IMR-90 (cell line): Measurements from ENCODE around the gene PPP1CB. TPM values are rescaled to one million over a fixed set of nuclear protein-coding genes. Genes with fewer than 3 reads are reported as not detected.

Source experiments
- ATAC-seq: fragments of 200-7000 bp; cut with Tn5 transposase; 2 replicates; pipeline ENCODE4 v1.9.1; 2020; ENCODE audit warnings: low read depth, mild to moderate bottlenecking, moderate library complexity
- BruUV-seq: library from RNA; stranded (reverse); fragments of 400-500 nt; replicated peaks from 2 replicates; lab custom pipeline; 2021; lab: Mats Ljungman, UMichigan
- CTCF ChIA-PET: fragments of 300-600 bp; formaldehyde crosslinking; extraction: SDS; loops from one replicate; lab custom pipeline; 2021; ENCODE audit warnings: antibody characterized with exemption; lab: Yijun Ruan, JAX
- POLR2A ChIA-PET: fragments of 300-600 bp; sonication (Branson Sonifier 250); formaldehyde crosslinking; loops from one replicate; lab custom pipeline; 2022; ENCODE audit warnings: antibody characterized with exemption; ENCODE audit not compliant: unreplicated experiment; lab: Charles Lee
- DNase-seq: peaks from one replicate; pipeline ENCODE4 v3.0.0; 2013
- H2AFZ ChIP-seq: replicated peaks from 2 replicates; pipeline ENCODE3; 2013; ENCODE audit warnings: low read length, mild to moderate bottlenecking; ENCODE audit not compliant: poor library complexity
- H2AK5ac ChIP-seq: 2 replicates; pipeline ENCODE4 v1.6.1; 2013; ENCODE audit warnings: low read depth, low read length, inconsistent platforms
- H2AK9ac ChIP-seq: replicated peaks from 2 replicates; pipeline ENCODE3; 2013; ENCODE audit warnings: mild to moderate bottlenecking, low read depth, low read length, moderate library complexity; ENCODE audit not compliant: poor library complexity
- H2BK120ac ChIP-seq: 2 replicates; pipeline ENCODE4 v1.6.1; 2013; ENCODE audit warnings: low read depth, low read length, inconsistent platforms
- H2BK15ac ChIP-seq: 3 replicates; pipeline ENCODE4 v1.6.1; 2013; ENCODE audit warnings: low read depth, low read length, inconsistent platforms
- H2BK20ac ChIP-seq: 2 replicates; pipeline ENCODE4 v1.6.1; 2013; ENCODE audit warnings: low read depth, mild to moderate bottlenecking, inconsistent platforms, low read length, moderate library complexity
- H2BK5ac ChIP-seq: 2 replicates; pipeline ENCODE4 v1.6.1; 2013; ENCODE audit warnings: mild to moderate bottlenecking, low read depth, low read length, inconsistent platforms; ENCODE audit not compliant: poor library complexity, severe bottlenecking
- H3K14ac ChIP-seq: replicated peaks from 2 replicates; pipeline ENCODE4 v1.6.1; 2013; ENCODE audit warnings: low read depth, low read length, inconsistent platforms
- H3K18ac ChIP-seq: 2 replicates; pipeline ENCODE4 v1.6.1; 2013; ENCODE audit warnings: low read depth, low read length, control low read depth
- H3K23ac ChIP-seq: 2 replicates; pipeline ENCODE4 v1.6.1; 2013; ENCODE audit warnings: low read depth, low read length, inconsistent platforms
- H3K27ac ChIP-seq: 2 replicates; pipeline ENCODE4 v1.5.1; 2013; ENCODE audit warnings: mild to moderate bottlenecking, control low read depth, low read length; ENCODE audit not compliant: insufficient read depth
- H3K27me3 ChIP-seq: 2 replicates; pipeline ENCODE4 v1.6.1; 2013; ENCODE audit warnings: low read length; ENCODE audit not compliant: control insufficient read depth, insufficient read depth
- H3K36me3 ChIP-seq: 2 replicates; pipeline ENCODE4 v1.6.1; 2013; ENCODE audit warnings: low read length, mixed read lengths; ENCODE audit not compliant: control insufficient read depth, insufficient read depth
- H3K4ac ChIP-seq: 2 replicates; pipeline ENCODE4 v1.6.1; 2013; ENCODE audit warnings: low read depth, low read length, inconsistent platforms
- H3K4me1 ChIP-seq: 2 replicates; pipeline ENCODE4 v1.6.1; 2013; ENCODE audit warnings: low read length, mixed read lengths; ENCODE audit not compliant: control insufficient read depth, insufficient read depth
- H3K4me2 ChIP-seq: 2 replicates; pipeline ENCODE4 v1.6.1; 2013; ENCODE audit warnings: low read depth, mild to moderate bottlenecking, control low read depth, low read length, moderate library complexity
- H3K4me3 ChIP-seq: 2 replicates; pipeline ENCODE4 v1.5.1; 2013; ENCODE audit warnings: low read depth, mild to moderate bottlenecking, control low read depth, low read length, moderate library complexity; ENCODE audit not compliant: insufficient read depth
- H3K56ac ChIP-seq: 2 replicates; pipeline ENCODE4 v1.6.1; 2013; ENCODE audit warnings: low read length, inconsistent platforms; ENCODE audit not compliant: insufficient read depth; ENCODE audit errors: extremely low read depth
- H3K79me1 ChIP-seq, 2 experiments: 2 replicates each; pipeline ENCODE4 v1.6.1; 2013; ENCODE audit warnings: low read length in 2 of 2, inconsistent platforms in 1 of 2, low read depth in 1 of 2
- H3K9ac ChIP-seq: 2 replicates; pipeline ENCODE4 v1.6.1; 2013; ENCODE audit warnings: low read depth, low read length, control low read depth
- H3K9me1 ChIP-seq: 2 replicates; pipeline ENCODE4 v1.6.1; 2013; ENCODE audit warnings: low read length, inconsistent platforms; ENCODE audit not compliant: insufficient read depth
- H3K9me3 ChIP-seq: 2 replicates; pipeline ENCODE4 v1.6.1; 2013; ENCODE audit warnings: low read length; ENCODE audit not compliant: control insufficient read depth, insufficient read depth
- H4K20me1 ChIP-seq: 2 replicates; pipeline ENCODE4 v1.6.1; 2013; ENCODE audit warnings: low read length, inconsistent platforms; ENCODE audit not compliant: insufficient read depth
- H4K5ac ChIP-seq: 2 replicates; pipeline ENCODE4 v1.6.1; 2013; ENCODE audit warnings: mild to moderate bottlenecking, low read depth, low read length, control low read depth
- H4K8ac ChIP-seq, 2 experiments: 2 replicates each; pipeline ENCODE4 v1.6.1; 2013; ENCODE audit warnings: low read depth in 2 of 2, low read length in 2 of 2, control low read depth in 1 of 2, inconsistent platforms in 1 of 2
- H4K91ac ChIP-seq: 2 replicates; pipeline ENCODE4 v1.6.1; 2013; ENCODE audit warnings: low read depth, low read length, inconsistent platforms; ENCODE audit not compliant: insufficient read depth
- CEBPB ChIP-seq: IDR thresholded peaks from 2 replicates; pipeline ENCODE4 v1.6.1; 2012; ENCODE audit warnings: low read depth, low read length, improper control_type of control experiment
- FOS ChIP-seq: fragments of 150-350 bp; IDR thresholded peaks from 2 replicates; pipeline ENCODE4 v1.6.1; 2016; ENCODE audit warnings: low read depth, low read length
- RFX5 ChIP-seq: IDR thresholded peaks from 2 replicates; pipeline ENCODE4 v1.8.0; 2012; ENCODE audit warnings: low read depth, mild to moderate bottlenecking, low read length, moderate library complexity
- WGBS, 2 experiments: methylation state at CpG; one replicate each; pipeline versions ENCODE4 v1.1.5 to v1.1.7; 2013; ENCODE audit warnings: missing lambda C conversion rate in 2 of 2; ENCODE audit not compliant: insufficient read length in 1 of 2; ENCODE audit errors: extremely low coverage in 2 of 2; 5-methylcytosine and 5-hydroxymethylcytosine counted together
- dilution Hi-C: fragments of 300-500 bp; cut with HindIII; formaldehyde crosslinking; loops from one replicate; pipeline ENCODE4 v1.14.3; 2018; ENCODE audit warnings: low sequenced_read_pairs; ENCODE audit not compliant: unreplicated experiment
- in situ Hi-C: fragments of 300-500 bp; cut with MboI; formaldehyde crosslinking; loops from 3 replicates; pipeline ENCODE4 v1.14.3; 2019; ENCODE audit warnings: low sequenced_read_pairs, inconsistent platforms, mixed read lengths
- intact Hi-C: fragments of 100-400 bp; cut with micrococcal nuclease; formaldehyde crosslinking; loops from 2 replicates; pipeline ENCODE4 v1.10.0; 2022
- polyA plus RNA-seq, 3 experiments: library from polyadenylated mRNA; depleted of rRNA; stranded (reverse); fragments of >200 nt; gene quantifications; 2 replicates each; pipeline ENCODE4 v1.2.3, GENCODE V29; 2012; ENCODE audit warnings: low replicate concordance in 1 of 3
- total RNA-seq: library from RNA; depleted of rRNA; stranded (reverse); fragments of >200 nt; gene quantifications from 2 replicates; pipeline ENCODE4 v1.2.3, GENCODE V29; 2012

PPP1CB gene
- total and polyA plus RNA-seq, 2 of the 4 experiments (the other 2 are of a cell fraction): 37.7 to 111 TPM

DNA sequence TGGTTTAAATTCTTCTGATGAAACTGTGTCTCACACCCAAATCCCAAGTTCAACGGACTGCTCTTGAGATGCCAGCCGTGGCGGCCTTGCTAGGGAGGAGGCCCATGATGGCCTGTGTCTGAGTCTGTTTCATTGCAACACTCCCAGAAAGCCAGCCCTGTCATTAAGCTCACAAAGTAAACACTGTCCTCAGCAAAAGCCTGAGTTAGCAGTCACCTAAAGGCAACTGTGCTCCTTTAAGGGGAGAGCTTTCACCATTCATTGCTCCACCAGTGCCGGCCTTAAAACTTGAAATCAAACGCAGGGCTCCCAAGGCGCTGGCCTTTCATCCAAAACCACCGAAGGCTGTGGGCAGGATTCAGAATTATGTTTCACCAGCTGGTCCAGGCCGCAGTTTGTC, 42.5 kb upstream of the PPP1CB start:
- Histone ChIP-seq H3K36me3 (no peaks in the 10 kb centered on the region), H3K18ac (peak overlapping the region; percentile 20; the same call in 1 of the 2 replicates), H2AK9ac (peak overlapping the region; percentile 60), H4K20me1 (no peaks in the 10 kb centered on the region), H4K91ac (peak overlapping the region; percentile 43), H3K79me1 (no peaks in the 10 kb centered on the region), H3K27ac (peak overlapping the region; percentile 25; the same call in 1 of the 2 replicates), H3K14ac (peak overlapping the region; percentile 63), H2BK120ac (peak overlapping the region; percentile 65), H2BK20ac (peak overlapping the region; percentile 41), H3K4ac (peak overlapping the region; percentile 31), H3K27me3 (no peaks in the 10 kb centered on the region), H2AFZ (peak overlapping the region; percentile 57), H3K9ac (0 out of 2 replicates have a peak overlapping the region, but pooled peaks have one; percentile 14), H3K4me2 (no peak overlapping the region), H2AK5ac (no peak overlapping the region; the same call in 1 of the 2 replicates), H4K5ac (no peak overlapping the region), H2BK15ac (peak overlapping the region; percentile 33; the same call in 1 of the 3 replicates), H4K8ac (peak overlapping the region; percentile 15 to 50; a peak in 3 of 4 replicates), H2BK5ac (peak overlapping the region; percentile 32), H3K9me3 (peaks cover 4% of the 10 kb centered on the region), H3K56ac (no peak overlapping the region), H3K9me1 (0 out of 2 replicates have a peak, but pooled peaks cover 4% of the 10 kb centered on the region), H3K4me3 (no peak overlapping the region), H3K4me1 (peaks cover 14% of the 10 kb centered on the region), H3K23ac (0 out of 2 replicates have a peak overlapping the region, but pooled peaks have one; percentile 21)
- peak; percentile 46 for ATAC-seq
- ChIA-PET POLR2A (no interaction called here), CTCF (interaction anchor here (0.6 to 1.1 kb wide), 2 partner anchors 20 to 144 kb away, joined by 3 to 5 read pairs; no protein-coding TSS in a partner anchor)
- BruUV-seq: no TSS peak
- intact Hi-C loops: no loop called here
- no peak for TF ChIP-seq RFX5
- TF ChIP-seq CEBPB: peak; percentile 64
- TF ChIP-seq FOS: no peak
- peak; percentile 11 for DNase-seq
- no CpG with 5 or more reads among the region's 8 CpGs for WGBS, 2 experiments
- in situ Hi-C loops: no loop called here
- dilution Hi-C loops: no loop called here
